NCI-H2107 treated with DMSO at 0.1 percent for 48 hours (cell line): ENCODE measurements around the gene PRELP.

ENCODE experiments used
- DNase-seq: peaks from one replicate; lab custom pipeline; 2025; ENCODE audit not compliant: unreplicated experiment; lab: John Stamatoyannopoulos, UW

Gene PRELP

GRCh38 chr1:203521074-203521794 is 45.6 kb downstream of the PRELP start:
- DNase-seq = peak; percentile 70

- peak; percentile 98 for DNase-seq
Observed at GRCh38 chr1:203521812-203522211, 46.2 kb downstream of the PRELP start.

DNA sequence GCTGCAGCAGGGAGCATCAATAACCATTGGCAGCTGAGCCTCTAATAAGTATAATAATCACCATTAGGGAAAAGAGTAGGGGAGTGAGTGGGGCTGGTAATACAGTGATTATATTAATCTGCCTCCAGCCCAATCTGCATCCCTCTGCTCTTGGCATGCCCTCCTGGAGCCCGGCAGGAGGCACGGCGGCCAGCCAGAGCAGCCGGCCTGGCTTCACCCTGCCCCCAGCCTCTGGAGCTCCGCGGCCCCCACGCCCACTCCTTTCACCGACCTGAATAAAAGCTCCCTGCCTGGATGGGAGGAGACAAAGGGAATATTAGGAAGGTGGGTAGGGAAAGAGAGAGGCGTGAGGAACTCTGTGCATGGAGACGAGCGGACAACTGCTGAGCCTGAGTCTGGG is 46.6 kb downstream of the PRELP start:
- DNase-seq = peak; percentile 98

- no peak for DNase-seq
Observed at GRCh38 chr1:203523667-203524066, 48.1 kb downstream of the PRELP start.

GRCh38 chr1:203524152-203524551 is 48.5 kb downstream of the PRELP start:
- DNase-seq = no peak

DNA sequence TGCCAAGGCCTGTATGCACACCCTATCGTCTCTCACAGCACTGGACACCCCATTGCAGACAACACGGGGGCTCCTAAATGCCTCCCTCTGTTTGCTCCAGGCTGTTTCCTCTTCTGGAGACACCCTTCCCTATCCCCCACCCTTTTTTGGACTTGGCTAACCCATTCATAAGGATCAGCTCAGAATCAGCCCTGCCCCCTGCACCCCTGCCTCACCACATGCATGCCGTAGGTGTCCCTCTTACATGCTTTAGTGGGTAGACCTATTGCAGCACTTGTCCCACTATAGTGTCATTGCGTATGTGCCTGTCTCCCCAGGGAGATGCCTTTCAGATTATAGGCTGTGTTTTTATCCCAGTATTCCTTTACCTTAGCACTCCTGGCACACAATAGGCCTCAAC is 49.2 kb downstream of the PRELP start:
- DNase-seq = peak; percentile 97

DNA sequence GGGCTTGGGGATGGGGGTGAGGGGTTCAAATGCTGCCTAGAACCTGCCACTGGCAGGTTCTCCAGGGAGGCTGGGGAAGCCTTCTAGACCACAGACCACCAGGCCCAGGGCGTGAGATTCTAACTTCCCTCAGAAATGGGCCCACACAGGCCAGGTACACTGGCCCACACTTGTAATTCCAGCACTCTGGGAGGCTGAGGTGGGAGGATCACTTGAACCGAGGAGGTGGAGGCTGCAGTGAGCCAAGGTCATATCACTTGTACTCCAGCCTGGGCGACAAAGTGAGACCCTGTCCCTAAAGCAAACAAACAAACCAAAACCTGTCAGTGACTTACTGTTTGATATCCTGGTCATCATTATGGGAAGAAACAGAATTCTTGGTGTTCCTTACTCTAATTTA is 50.1 kb downstream of the PRELP start:
- no peak for DNase-seq

GRCh38 chr1:203526130-203526529 is 50.5 kb downstream of the PRELP start:
- no peak for DNase-seq

DNA sequence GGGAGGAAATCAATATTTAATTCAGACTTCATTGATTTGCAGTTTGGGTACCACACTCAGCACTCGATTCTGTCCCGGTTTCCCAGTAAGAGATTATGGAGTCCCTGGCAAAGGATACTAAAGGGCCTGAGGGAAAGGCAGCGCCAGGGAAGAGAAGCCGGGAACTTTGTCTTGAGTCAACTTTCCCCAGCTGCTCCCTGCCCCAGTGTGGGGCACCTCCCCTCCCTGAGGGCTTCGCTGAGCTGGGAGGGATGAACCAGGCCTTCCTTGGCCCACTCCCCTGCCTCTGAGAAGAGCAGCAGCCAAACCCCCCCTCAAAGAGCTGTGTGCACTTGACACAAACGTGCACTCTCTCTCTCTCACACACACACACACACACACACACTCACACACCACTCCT is 51.0 kb downstream of the PRELP start:
- no peak for DNase-seq

- no peak for DNase-seq
Observed at GRCh38 chr1:203527013-203527412, 51.4 kb downstream of the PRELP start.

DNA sequence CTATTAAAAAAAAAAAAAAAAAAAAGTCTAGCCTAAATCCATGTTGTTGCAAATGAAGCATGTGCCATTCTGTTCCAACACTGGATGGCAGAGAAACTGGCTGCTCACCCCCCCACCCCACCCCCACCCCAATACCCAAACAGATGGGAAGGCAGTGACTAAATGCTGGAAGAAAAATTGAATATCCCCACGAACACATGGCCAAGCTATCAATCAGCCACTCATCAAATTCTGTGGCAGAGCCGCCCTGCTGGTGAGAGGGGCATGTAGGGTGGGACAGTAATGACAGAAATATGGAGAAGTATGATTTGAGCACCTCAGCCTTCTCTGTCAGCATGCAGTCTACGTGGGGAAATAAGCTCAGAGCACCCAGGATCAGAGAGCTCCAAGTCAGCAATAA is 52.5 kb downstream of the PRELP start:
- no peak for DNase-seq

GRCh38 chr1:203528976-203529835 is 53.6 kb downstream of the PRELP start:
- no peak for DNase-seq

DNA sequence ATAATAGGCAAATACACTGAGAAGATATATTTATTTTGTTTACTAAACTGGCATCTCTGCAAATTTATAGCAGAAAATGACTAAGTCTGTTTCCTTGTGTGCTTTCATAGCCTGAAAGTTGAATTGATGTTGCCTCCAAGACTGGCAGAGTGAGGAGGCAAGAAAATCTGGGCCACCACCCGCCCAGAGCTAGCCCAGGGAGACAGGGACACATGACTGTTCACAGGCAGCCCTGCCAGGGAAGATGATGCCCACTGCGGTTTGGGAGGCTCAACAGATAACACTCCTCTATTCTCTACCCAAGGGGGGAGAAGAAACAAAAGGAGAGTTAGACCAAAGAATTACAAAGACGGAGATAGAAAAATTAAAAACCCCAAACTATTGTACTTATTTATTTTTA is 55.5 kb downstream of the PRELP start:
- DNase-seq = no peak

- no peak for DNase-seq
Observed at GRCh38 chr1:203534012-203534411, 58.4 kb downstream of the PRELP start.

GRCh38 chr1:203534526-203534925 is 58.9 kb downstream of the PRELP start:
- DNase-seq = no peak

GRCh38 chr1:203536575-203536974 is 61.0 kb downstream of the PRELP start:
- no peak for DNase-seq

DNA sequence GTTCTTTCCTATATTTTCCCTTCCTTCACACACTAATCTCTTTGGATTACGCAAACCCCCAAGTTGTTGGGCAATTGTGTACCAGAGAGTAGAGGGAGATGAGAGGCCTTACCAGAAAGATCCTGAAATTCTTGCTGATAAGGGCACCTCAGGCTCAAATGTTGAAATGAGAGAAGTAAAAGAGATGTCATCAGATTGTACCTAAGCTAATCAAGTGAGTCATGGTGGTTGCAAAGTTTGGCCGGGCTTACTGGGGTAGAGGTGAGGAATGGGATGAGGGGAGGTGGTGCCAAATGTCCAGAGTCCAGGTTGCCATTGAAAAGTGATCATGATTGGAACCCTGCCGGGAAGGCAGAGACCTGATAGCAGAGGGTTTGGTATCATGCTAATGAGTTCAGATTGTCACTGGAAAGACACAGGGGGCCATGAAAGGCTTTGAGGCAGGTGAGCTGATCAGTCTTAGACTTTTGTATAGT is 61.4 kb downstream of the PRELP start:
- no peak for DNase-seq

GRCh38 chr1:203537806-203538464 is 62.3 kb downstream of the PRELP start:
- DNase-seq = no peak

DNA sequence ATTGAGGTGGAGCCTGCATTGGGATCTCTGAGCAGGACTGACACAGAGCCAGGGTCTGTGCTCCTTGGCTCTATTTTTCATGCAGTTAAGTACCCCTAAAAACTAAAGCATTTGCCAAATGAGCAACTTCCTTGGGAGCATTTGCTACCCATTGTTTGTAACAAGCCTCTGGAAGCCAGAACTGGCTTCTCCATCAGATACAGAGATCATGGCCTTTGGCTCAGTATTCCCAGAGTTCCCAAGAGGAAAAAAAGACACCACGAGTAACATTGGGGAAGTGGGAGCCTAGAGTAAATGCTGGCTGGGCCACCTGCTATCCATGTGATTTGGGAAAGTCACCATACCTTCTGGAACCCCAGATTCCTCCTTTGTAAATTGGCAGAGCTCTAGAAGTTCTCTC is 63.1 kb downstream of the PRELP start:
- no peak for DNase-seq

- no peak for DNase-seq
Observed at GRCh38 chr1:203539831-203540546, 64.4 kb downstream of the PRELP start.
